Gastroesophageal sphincter (tissue), 3 donors: ENCODE results near the gene MAP3K4.

Source experiments
- POLR2A ChIP-seq, 2 donors: fragments of 450-650 bp; IDR thresholded peaks; one replicate each; pipeline ENCODE4 v1.6.1; 2017; ENCODE audit warnings: antibody characterized with exemption in 2 of 2, mild to moderate bottlenecking in 2 of 2, moderate library complexity in 1 of 2
- POLR2AphosphoS5 ChIP-seq: sonication (generic); formaldehyde crosslinking; IDR thresholded peaks from one replicate; pipeline ENCODE4 v1.6.1; 2017; ENCODE audit warnings: antibody characterized with exemption
- TF ChIP-seq, protein P1 (sequence below), 4 experiments: fragments of 200-600 bp in 2 of 4; fragments of 450-650 bp in 2 of 4; sonication (generic) in 1 of 4; IDR thresholded peaks; one replicate each; pipeline ENCODE4 v1.5.1; 2017 to 2019; ENCODE audit warnings: antibody characterized with exemption in 4 of 4, mild to moderate bottlenecking in 2 of 4, moderate library complexity in 2 of 4

DNA sequence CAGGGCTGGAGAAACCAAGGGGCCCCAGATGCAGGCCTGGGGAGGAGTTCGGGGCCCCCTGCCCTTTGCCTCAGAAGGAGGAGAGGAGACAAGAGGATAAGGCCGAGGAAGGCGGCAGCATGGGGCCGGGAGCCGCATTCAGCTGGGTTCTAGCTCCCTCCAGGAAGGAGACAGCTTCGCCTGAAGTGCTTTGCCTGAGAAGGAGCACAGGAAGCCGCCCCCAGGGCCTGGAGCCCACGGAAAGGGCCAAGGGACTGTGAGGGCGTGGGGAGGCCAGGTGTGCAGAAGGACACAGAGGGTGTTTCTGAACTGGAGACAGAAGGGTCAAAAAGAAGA lies 160.9 kb downstream of the MAP3K4 start:
- TF ChIP-seq, protein P1, sequence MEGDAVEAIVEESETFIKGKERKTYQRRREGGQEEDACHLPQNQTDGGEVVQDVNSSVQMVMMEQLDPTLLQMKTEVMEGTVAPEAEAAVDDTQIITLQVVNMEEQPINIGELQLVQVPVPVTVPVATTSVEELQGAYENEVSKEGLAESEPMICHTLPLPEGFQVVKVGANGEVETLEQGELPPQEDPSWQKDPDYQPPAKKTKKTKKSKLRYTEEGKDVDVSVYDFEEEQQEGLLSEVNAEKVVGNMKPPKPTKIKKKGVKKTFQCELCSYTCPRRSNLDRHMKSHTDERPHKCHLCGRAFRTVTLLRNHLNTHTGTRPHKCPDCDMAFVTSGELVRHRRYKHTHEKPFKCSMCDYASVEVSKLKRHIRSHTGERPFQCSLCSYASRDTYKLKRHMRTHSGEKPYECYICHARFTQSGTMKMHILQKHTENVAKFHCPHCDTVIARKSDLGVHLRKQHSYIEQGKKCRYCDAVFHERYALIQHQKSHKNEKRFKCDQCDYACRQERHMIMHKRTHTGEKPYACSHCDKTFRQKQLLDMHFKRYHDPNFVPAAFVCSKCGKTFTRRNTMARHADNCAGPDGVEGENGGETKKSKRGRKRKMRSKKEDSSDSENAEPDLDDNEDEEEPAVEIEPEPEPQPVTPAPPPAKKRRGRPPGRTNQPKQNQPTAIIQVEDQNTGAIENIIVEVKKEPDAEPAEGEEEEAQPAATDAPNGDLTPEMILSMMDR (IDR thresholded peaks at IDR 0.05) = no peak
- TF ChIP-seq POLR2A (IDR thresholded peaks at IDR 0.05) (no peak), POLR2AphosphoS5 (no peak)
